ENCODE measurements around the gene GSTO2. TPM values are rescaled to one million over a fixed set of nuclear protein-coding genes. Genes with fewer than 3 reads are reported as not detected.
A peak's percentile ranks its signal among the peaks of the same experiment; 100 is the strongest.

The GSTO2 gene
- polyA plus RNA-seq, 1 experiment = 1.7 TPM

DNA sequence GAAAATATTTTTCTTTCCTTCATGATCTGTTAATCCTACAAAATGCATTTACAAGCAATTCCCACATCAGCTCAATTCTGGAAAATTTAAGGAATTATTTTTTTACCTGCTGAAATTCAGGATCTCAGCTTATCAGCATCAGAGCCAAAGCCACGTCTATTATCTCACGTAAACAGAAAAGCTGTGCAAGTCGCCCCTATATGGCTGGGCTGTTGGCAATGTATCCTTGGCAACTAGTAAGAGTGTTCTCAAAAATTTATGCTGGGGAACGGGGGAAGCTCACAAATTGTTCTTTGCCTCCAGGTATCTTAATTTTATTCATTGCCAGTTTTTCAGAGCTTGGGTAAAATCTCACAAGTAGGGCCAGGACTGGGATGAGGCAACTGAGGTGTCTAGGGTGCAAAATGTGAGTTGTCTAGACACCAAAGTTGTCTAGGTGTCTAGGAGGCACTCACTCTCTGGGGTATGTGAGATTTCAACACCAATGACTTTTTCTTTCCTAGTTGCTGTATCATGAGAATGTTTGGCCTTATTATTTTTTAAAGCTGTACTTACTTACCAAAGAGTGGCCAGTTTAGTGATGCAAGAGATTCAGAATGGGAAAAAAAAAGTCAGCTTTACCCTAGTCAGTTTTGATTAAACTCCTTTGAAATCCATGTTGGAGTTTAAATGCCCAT is 5.1 kb downstream of the GSTO2 start:
- no peak for DNase-seq (ENCODE audit: low read depth, low spot score)
- POLR2A ChIA-PET = interaction anchor here (1.1 to 2.7 kb wide), 5 partner anchors 13 to 153 kb away, joined by 3 to 13 read pairs (median 3); partner anchors contain the start of genes GSTO1 and ITPRIP
- Histone ChIP-seq H3K4me3 (ENCODE audit: low read depth, low read length) (no peak overlapping the region), H3K27me3 (ENCODE audit: control insufficient read depth, insufficient read depth, low read length) (peaks cover 2% of the 10 kb centered on the region), H3K9me3 (ENCODE audit: control insufficient read depth, insufficient read depth, low read length) (peaks cover 6% of the 10 kb centered on the region; the same call in 1 of the 2 replicates), H3K27ac (ENCODE audit: low read depth, low read length) (no peak overlapping the region)
- CTCF ChIA-PET = interaction anchor here (0.6 to 12.7 kb wide), 35 partner anchors 8 to 561 kb away, joined by 3 to 292 read pairs (median 6); partner anchors contain the start of genes CFAP43, CFAP58, GSTO1 and ITPRIP
- TF ChIP-seq, protein P1, sequence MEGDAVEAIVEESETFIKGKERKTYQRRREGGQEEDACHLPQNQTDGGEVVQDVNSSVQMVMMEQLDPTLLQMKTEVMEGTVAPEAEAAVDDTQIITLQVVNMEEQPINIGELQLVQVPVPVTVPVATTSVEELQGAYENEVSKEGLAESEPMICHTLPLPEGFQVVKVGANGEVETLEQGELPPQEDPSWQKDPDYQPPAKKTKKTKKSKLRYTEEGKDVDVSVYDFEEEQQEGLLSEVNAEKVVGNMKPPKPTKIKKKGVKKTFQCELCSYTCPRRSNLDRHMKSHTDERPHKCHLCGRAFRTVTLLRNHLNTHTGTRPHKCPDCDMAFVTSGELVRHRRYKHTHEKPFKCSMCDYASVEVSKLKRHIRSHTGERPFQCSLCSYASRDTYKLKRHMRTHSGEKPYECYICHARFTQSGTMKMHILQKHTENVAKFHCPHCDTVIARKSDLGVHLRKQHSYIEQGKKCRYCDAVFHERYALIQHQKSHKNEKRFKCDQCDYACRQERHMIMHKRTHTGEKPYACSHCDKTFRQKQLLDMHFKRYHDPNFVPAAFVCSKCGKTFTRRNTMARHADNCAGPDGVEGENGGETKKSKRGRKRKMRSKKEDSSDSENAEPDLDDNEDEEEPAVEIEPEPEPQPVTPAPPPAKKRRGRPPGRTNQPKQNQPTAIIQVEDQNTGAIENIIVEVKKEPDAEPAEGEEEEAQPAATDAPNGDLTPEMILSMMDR (IDR thresholded peaks at IDR 0.05; ENCODE audit: low read depth, low read length) = no peak

DNA sequence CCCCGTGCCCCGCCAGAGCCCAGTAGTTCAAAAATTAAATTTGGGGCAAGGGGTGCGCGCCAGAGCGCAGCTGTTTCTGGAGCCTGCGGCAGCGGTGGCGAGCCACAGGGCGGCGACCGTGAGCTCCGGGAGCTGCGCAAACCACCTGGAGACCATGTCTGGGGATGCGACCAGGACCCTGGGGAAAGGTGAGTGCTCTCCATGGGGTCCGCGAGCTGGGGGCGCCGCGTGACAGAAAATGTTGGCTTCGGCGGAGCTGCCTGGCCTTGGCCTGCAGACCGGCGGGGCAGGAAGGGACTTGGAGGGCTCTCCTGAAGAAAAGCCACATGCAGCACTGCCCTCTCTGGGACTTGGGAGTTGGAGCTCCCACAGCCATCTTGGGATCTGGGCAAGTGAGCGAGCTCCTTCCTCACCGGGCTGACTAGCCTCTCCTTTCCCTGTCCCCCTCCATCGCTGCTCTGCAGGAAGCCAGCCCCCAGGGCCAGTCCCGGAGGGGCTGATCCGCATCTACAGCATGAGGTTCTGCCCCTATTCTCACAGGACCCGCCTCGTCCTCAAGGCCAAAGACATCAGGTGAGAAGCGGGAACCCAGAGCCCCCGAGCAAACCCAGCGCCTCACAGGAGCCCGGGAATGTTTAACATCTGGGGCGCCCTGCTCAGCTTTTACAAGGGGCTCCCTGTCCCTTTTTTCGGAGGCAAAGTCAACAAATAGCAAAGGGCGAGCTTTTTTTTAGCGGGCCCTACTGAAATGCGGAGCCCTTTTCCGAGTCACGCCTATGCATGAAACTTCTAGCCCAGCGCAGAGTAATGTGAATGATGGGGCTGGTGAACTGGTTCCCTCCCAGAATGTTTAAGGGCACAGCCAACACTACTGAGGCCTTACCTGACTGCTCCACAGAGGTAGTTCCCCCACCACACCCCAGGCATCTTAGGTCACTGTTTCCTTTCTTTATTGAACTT is 6.1 kb downstream of the GSTO2 start:
- Histone ChIP-seq H3K27me3 (ENCODE audit: control insufficient read depth, insufficient read depth, low read length) (peaks cover 2% of the 10 kb centered on the region), H3K27ac (ENCODE audit: low read depth, low read length) (no peak overlapping the region), H3K4me3 (ENCODE audit: low read depth, low read length) (peak overlapping the region; percentile 32), H3K9me3 (ENCODE audit: control insufficient read depth, insufficient read depth, low read length) (peaks cover 1% of the 10 kb centered on the region; the same call in 1 of the 2 replicates)
- CTCF ChIA-PET = interaction anchor here (0.5 to 12.7 kb wide), 36 partner anchors 9 to 557 kb away, joined by 3 to 292 read pairs (median 6); partner anchors contain the start of genes CFAP43, CFAP58, GSTO1 and ITPRIP
- no peak for DNase-seq (ENCODE audit: low read depth, low spot score)
- TF ChIP-seq, protein P1 (IDR thresholded peaks at IDR 0.05; ENCODE audit: low read depth, low read length) = peak; percentile 84
- POLR2A ChIA-PET = interaction anchor here (0.6 to 2.7 kb wide), 6 partner anchors 9 to 387 kb away, joined by 3 to 13 read pairs (median 5); partner anchors contain the start of genes GSTO1 and ITPRIP

DNA sequence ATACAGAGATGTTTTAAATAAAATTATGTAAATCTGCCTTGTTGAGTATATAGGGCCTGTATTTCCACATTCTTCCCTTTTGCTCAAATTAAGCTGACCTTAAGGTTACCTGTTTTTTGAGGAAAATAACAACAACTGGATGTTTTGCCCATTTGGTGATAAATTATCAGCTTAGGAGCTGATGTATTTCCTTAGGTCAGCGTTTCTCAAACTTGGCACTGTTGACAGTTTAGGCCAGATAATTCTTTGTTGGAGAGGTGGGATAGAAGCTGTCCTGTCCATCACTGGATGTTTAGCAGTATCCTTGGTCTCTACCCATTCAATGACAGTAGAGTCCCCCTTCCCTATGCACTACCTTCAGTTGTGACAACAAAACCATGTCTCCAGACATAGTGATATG is 7.2 kb downstream of the GSTO2 start:
- no peak for DNase-seq (ENCODE audit: low read depth, low spot score)
- TF ChIP-seq, protein P1 (IDR thresholded peaks at IDR 0.05; ENCODE audit: low read depth, low read length) = no peak
- Histone ChIP-seq H3K4me3 (ENCODE audit: low read depth, low read length) (no peak overlapping the region), H3K27ac (ENCODE audit: low read depth, low read length) (no peak overlapping the region), H3K27me3 (ENCODE audit: control insufficient read depth, insufficient read depth, low read length) (peaks cover 2% of the 10 kb centered on the region), H3K9me3 (ENCODE audit: control insufficient read depth, insufficient read depth, low read length) (no peaks in the 10 kb centered on the region; the same call in 1 of the 2 replicates)
- ChIA-PET POLR2A (no interaction called here), CTCF (interaction anchor here (0.7 to 12.7 kb wide), 9 partner anchors 9 to 388 kb away, joined by 3 to 292 read pairs (median 39); partner anchors contain the start of genes CFAP58 and GSTO1)

DNA sequence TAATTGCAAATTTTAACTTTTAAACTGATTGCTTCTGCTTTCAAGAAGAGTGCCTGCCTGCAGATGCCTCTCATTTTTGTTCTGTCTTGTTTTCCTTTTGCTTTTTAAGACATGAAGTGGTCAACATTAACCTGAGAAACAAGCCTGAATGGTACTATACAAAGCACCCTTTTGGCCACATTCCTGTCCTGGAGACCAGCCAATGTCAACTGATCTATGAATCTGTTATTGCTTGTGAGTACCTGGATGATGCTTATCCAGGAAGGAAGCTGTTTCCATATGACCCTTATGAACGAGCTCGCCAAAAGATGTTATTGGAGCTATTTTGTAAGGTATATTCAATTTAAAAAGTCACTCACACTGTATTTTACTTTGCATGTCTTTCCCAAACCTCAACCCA is 8.8 kb downstream of the GSTO2 start:
- no peak for DNase-seq (ENCODE audit: low read depth, low spot score)
- POLR2A ChIA-PET = no interaction called here
- TF ChIP-seq, protein P1 (IDR thresholded peaks at IDR 0.05; ENCODE audit: low read depth, low read length) = no peak
- Histone ChIP-seq H3K27ac (ENCODE audit: low read depth, low read length) (no peak overlapping the region), H3K27me3 (ENCODE audit: control insufficient read depth, insufficient read depth, low read length) (peaks cover 2% of the 10 kb centered on the region), H3K4me3 (ENCODE audit: low read depth, low read length) (no peak overlapping the region), H3K9me3 (ENCODE audit: control insufficient read depth, insufficient read depth, low read length) (no peaks in the 10 kb centered on the region; the same call in 1 of the 2 replicates)
- CTCF ChIA-PET = interaction anchor here (0.9 to 12.7 kb wide), 2 partner anchors 14 to 72 kb away, joined by 3 to 292 read pairs; no protein-coding TSS in a partner anchor

Measured in AG04450 (cell line).